ENCODE measurements around the gene CDK15. TPM values are rescaled to one million over a fixed set of nuclear protein-coding genes. Genes with fewer than 3 reads are reported as not detected.

Gene CDK15
- total RNA-seq, 1 donor from 2014 or later, result 0.70 TPM

DNA sequence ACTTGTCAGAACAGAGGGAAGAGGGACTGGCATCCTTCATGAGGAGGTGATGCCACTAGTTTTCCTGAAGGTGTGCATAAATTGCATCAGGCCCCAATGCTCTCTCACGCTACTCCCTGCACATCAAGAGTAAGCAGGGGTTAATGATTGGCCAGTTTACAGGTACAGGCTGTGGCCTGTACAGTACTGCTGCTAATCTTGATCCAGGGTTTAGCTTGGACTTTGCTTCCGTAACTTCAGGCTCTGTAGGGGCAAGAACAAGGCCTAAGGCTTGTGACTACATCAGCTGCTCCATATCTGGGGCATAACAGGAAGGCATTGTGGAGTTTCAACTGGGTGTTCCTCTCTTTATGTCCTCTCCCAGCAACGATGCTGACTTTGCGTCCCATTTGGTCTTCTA is 130.5 kb downstream of the CDK15 start:
- Mint-ChIP-seq H3K27me3 (ENCODE audit: unreplicated experiment) (no peaks in the 10 kb centered on the region), H3K4me1 (ENCODE audit: unreplicated experiment) (peaks cover 31% of the 10 kb centered on the region), H3K9me3 (ENCODE audit: unreplicated experiment) (peaks cover 5% of the 10 kb centered on the region), H3K4me3 (ENCODE audit: unreplicated experiment) (no peak overlapping the region), H3K27ac (ENCODE audit: unreplicated experiment) (no peak overlapping the region), H3K36me3 (ENCODE audit: unreplicated experiment) (no peaks in the 10 kb centered on the region)
- DNase-seq (ENCODE audit: extremely low spot score, unreplicated experiment), result no peak
- TF ChIP-seq, protein P1, sequence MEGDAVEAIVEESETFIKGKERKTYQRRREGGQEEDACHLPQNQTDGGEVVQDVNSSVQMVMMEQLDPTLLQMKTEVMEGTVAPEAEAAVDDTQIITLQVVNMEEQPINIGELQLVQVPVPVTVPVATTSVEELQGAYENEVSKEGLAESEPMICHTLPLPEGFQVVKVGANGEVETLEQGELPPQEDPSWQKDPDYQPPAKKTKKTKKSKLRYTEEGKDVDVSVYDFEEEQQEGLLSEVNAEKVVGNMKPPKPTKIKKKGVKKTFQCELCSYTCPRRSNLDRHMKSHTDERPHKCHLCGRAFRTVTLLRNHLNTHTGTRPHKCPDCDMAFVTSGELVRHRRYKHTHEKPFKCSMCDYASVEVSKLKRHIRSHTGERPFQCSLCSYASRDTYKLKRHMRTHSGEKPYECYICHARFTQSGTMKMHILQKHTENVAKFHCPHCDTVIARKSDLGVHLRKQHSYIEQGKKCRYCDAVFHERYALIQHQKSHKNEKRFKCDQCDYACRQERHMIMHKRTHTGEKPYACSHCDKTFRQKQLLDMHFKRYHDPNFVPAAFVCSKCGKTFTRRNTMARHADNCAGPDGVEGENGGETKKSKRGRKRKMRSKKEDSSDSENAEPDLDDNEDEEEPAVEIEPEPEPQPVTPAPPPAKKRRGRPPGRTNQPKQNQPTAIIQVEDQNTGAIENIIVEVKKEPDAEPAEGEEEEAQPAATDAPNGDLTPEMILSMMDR (IDR thresholded peaks at IDR 0.05), result no peak

DNA sequence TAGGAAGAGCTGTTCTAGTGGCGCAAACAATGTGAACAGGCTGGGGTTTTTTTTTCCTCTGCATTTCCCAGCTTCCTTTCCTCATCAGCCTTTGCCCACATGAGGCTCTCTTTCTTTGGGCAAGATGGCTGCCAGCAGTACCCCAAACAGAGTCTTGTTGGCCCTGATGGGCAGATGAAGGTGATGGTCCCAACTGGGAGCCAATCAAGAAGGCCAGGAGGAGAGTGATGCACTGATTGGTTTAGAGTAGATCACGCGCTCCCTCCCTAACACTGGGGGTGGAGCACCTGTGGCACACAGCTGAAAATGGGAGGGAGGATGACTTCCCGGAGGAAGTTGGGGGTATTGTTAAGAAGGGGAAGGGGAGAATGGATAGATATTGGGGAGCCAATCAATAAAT is 131.0 kb downstream of the CDK15 start:
- Mint-ChIP-seq H3K36me3 (ENCODE audit: unreplicated experiment) (no peaks in the 10 kb centered on the region), H3K4me1 (ENCODE audit: unreplicated experiment) (peaks cover 26% of the 10 kb centered on the region), H3K9me3 (ENCODE audit: unreplicated experiment) (peaks cover 5% of the 10 kb centered on the region), H3K27me3 (ENCODE audit: unreplicated experiment) (no peaks in the 10 kb centered on the region), H3K4me3 (ENCODE audit: unreplicated experiment) (no peak overlapping the region), H3K27ac (ENCODE audit: unreplicated experiment) (no peak overlapping the region)
- TF ChIP-seq, protein P1 (IDR thresholded peaks at IDR 0.05), result no peak
- DNase-seq (ENCODE audit: extremely low spot score, unreplicated experiment), result no peak

DNA sequence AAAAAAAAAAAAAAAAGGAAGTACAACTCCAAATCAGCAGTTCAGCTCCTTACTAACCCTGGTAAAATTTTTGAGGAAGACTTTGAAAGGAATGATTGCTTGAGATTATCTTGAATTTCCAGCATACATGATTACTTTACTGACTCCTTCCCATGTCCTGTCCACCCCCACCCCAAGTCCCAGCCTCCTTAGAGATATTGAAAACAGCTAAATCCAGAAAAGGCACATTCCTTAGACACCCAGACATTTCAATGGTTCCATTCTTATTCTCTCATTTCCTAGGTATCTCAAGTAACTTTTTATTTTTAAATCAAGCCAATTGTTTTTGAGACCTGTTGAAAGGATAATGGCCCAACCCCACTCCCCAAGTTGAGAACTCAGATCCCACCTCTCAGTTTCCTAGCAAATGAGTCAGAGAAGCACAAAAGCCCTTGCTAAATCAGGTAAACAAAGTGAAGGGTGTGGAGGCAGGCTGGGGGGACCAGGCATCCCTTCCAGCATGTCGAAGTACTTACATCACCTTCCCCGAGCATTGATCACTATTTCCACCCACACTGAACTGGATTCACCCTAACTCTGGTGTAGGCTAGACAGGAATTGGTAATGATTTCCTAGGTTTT is 131.9 kb downstream of the CDK15 start:
- DNase-seq (ENCODE audit: extremely low spot score, unreplicated experiment), result no peak
- Mint-ChIP-seq H3K4me1 (ENCODE audit: unreplicated experiment) (peaks cover 16% of the 10 kb centered on the region), H3K36me3 (ENCODE audit: unreplicated experiment) (no peaks in the 10 kb centered on the region), H3K9me3 (ENCODE audit: unreplicated experiment) (peaks cover 5% of the 10 kb centered on the region), H3K27me3 (ENCODE audit: unreplicated experiment) (no peaks in the 10 kb centered on the region), H3K27ac (ENCODE audit: unreplicated experiment) (peak overlapping the region; percentile 11), H3K4me3 (ENCODE audit: unreplicated experiment) (no peak overlapping the region)
- TF ChIP-seq, protein P1 (IDR thresholded peaks at IDR 0.05), result no peak

DNA sequence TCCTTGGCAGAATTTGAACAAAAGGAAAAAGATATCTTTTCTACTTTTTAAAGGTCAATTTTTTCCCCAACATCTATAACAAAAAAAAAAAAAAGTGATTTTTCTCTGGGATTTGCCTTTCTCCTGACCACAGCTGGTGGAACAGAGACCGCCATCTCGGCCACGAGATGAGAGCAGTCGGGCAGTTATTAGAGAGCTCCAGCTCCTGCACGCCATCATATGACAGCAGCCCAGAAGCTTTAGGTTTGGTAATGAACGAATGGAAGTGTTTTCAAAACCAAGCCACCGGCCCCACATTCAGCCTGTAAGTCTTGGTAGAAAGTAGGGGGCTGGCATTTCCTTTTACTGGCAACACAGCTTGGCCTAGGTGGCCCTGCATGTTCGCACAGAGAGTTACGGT is 132.4 kb downstream of the CDK15 start:
- DNase-seq (ENCODE audit: extremely low spot score, unreplicated experiment), result no peak
- TF ChIP-seq, protein P1 (IDR thresholded peaks at IDR 0.05), result no peak
- no peak overlapping the region for H3K4me3 Mint-ChIP-seq (ENCODE audit: unreplicated experiment)
- H3K27me3 Mint-ChIP-seq (ENCODE audit: unreplicated experiment), result no peaks in the 10 kb centered on the region
- peaks cover 5% of the 10 kb centered on the region for H3K9me3 Mint-ChIP-seq (ENCODE audit: unreplicated experiment)
- H3K4me1 Mint-ChIP-seq (ENCODE audit: unreplicated experiment), result peaks cover 11% of the 10 kb centered on the region
- no peak overlapping the region for H3K27ac Mint-ChIP-seq (ENCODE audit: unreplicated experiment)
- no peaks in the 10 kb centered on the region for H3K36me3 Mint-ChIP-seq (ENCODE audit: unreplicated experiment)

DNA sequence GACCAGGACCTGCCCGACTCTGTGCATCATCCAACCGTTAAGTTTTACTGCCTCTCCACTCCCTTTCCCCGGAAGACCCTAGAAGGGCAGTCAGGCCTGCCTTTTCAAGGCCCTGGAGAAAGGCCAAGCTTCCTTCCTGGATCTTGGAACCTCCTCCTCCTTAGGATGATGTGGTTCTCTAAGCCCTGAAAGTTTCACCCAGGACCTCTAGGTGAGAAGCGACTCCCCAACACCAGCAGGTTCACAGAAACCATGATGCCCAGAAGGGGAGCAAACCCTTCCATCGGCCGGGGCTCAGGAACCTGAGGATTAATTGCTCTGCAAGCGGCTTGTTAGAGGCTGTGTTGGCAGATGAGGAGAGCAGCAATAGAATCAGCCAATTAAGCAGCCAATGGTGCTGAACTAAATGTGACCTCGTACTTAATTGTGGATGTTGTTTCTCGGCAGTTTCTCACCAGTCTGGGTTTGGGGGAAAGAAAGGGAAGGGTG is 133.2 kb downstream of the CDK15 start:
- H3K27ac Mint-ChIP-seq (ENCODE audit: unreplicated experiment), result no peak overlapping the region
- no peaks in the 10 kb centered on the region for H3K36me3 Mint-ChIP-seq (ENCODE audit: unreplicated experiment)
- no peaks in the 10 kb centered on the region for H3K27me3 Mint-ChIP-seq (ENCODE audit: unreplicated experiment)
- H3K4me1 Mint-ChIP-seq (ENCODE audit: unreplicated experiment), result peaks cover 4% of the 10 kb centered on the region
- TF ChIP-seq, protein P1 (IDR thresholded peaks at IDR 0.05), result no peak
- no peak for DNase-seq (ENCODE audit: extremely low spot score, unreplicated experiment)
- no peak overlapping the region for H3K4me3 Mint-ChIP-seq (ENCODE audit: unreplicated experiment)
- peaks cover 5% of the 10 kb centered on the region for H3K9me3 Mint-ChIP-seq (ENCODE audit: unreplicated experiment)
